22Rv1 (cell line): ENCODE data around the gene CELF2.

Experiments
- CTCF ChIP-seq: fragments of 450-650 bp; IDR thresholded peaks from 2 replicates; pipeline ENCODE4 v1.5.1; 2017; ENCODE audit warnings: mild to moderate bottlenecking
- ZFX ChIP-seq: fragments of 450-650 bp; IDR thresholded peaks from 2 replicates; pipeline ENCODE4 v1.6.1; 2017; ENCODE audit warnings: antibody characterized with exemption, borderline replicate concordance

GRCh38 chr10:11341283-11341960 lies 323.8 kb downstream of the CELF2 start:
- TF ChIP-seq ZFX, result no peak
- TF ChIP-seq CTCF, result no peak
